ENCODE data around the gene POLDIP2. TPM values are rescaled to one million over a fixed set of nuclear protein-coding genes. Genes with fewer than 3 reads are reported as not detected.

Gene POLDIP2
- total and polyA plus RNA-seq, 2 of the 13 experiments (the other 11 are each of a cell fraction or from before 2014, with no cell fraction given): 85.9 to 114 TPM

GRCh38 chr17:28368306-28368831 is 11.0 kb upstream of the POLDIP2 start (continued):
- TF ChIP-seq, protein P1, sequence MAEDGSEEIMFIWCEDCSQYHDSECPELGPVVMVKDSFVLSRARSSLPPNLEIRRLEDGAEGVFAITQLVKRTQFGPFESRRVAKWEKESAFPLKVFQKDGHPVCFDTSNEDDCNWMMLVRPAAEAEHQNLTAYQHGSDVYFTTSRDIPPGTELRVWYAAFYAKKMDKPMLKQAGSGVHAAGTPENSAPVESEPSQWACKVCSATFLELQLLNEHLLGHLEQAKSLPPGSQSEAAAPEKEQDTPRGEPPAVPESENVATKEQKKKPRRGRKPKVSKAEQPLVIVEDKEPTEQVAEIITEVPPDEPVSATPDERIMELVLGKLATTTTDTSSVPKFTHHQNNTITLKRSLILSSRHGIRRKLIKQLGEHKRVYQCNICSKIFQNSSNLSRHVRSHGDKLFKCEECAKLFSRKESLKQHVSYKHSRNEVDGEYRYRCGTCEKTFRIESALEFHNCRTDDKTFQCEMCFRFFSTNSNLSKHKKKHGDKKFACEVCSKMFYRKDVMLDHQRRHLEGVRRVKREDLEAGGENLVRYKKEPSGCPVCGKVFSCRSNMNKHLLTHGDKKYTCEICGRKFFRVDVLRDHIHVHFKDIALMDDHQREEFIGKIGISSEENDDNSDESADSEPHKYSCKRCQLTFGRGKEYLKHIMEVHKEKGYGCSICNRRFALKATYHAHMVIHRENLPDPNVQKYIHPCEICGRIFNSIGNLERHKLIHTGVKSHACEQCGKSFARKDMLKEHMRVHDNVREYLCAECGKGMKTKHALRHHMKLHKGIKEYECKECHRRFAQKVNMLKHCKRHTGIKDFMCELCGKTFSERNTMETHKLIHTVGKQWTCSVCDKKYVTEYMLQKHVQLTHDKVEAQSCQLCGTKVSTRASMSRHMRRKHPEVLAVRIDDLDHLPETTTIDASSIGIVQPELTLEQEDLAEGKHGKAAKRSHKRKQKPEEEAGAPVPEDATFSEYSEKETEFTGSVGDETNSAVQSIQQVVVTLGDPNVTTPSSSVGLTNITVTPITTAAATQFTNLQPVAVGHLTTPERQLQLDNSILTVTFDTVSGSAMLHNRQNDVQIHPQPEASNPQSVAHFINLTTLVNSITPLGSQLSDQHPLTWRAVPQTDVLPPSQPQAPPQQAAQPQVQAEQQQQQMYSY (CRISPR knock-in tag; IDR thresholded peaks at IDR 0.05): no peak
- TF ChIP-seq ZXDC (CRISPR knock-in tag; IDR thresholded peaks at IDR 0.05) (no peak), ZNF878 (CRISPR knock-in tag; IDR thresholded peaks at IDR 0.05) (no peak), RXRB (CRISPR knock-in tag; IDR thresholded peaks at IDR 0.05; ENCODE audit: borderline replicate concordance) (peak; percentile 92), UBTF (CRISPR knock-in tag; IDR thresholded peaks at IDR 0.05) (peak; percentile 45; the same call in 1 of the 2 replicates), CC2D1A (CRISPR knock-in tag; IDR thresholded peaks at IDR 0.05) (no peak), NFIB (CRISPR knock-in tag; IDR thresholded peaks at IDR 0.05; ENCODE audit: borderline replicate concordance) (no peak), ZNF549 (CRISPR knock-in tag; IDR thresholded peaks at IDR 0.05) (no peak), PHB2 (IDR thresholded peaks at IDR 0.05; ENCODE audit: partially characterized antibody) (no peak), ZBTB7B (CRISPR knock-in tag; IDR thresholded peaks at IDR 0.05) (peak; percentile 97), PCBP1 (IDR thresholded peaks at IDR 0.05; ENCODE audit: borderline replicate concordance, low read depth, low read length) (no peak), HES4 (CRISPR knock-in tag; IDR thresholded peaks at IDR 0.05; ENCODE audit: borderline replicate concordance) (no peak), GABPA (IDR thresholded peaks at IDR 0.05; ENCODE audit: low read depth, low read length) (no peak), GABPA (CRISPR knock-in tag; IDR thresholded peaks at IDR 0.05; ENCODE audit: low read depth) (peak; percentile 75), PHF8 (CRISPR knock-in tag; IDR thresholded peaks at IDR 0.05) (no peak), MIXL1 (CRISPR knock-in tag; IDR thresholded peaks at IDR 0.05) (peak; percentile 73), XBP1 (CRISPR knock-in tag; IDR thresholded peaks at IDR 0.05) (no peak), DPF2 (CRISPR knock-in tag; IDR thresholded peaks at IDR 0.05; ENCODE audit: borderline replicate concordance, low read depth) (peak; percentile 97), ZNF629 (CRISPR knock-in tag; conservative IDR thresholded peaks at IDR 0.05) (peak; percentile 56), KLF16 (CRISPR knock-in tag; IDR thresholded peaks at IDR 0.05) (peak in 1 of 2 experiments; percentile 50; a peak in 1 of 4 replicates)
- TF ChIP-seq, protein P2, sequence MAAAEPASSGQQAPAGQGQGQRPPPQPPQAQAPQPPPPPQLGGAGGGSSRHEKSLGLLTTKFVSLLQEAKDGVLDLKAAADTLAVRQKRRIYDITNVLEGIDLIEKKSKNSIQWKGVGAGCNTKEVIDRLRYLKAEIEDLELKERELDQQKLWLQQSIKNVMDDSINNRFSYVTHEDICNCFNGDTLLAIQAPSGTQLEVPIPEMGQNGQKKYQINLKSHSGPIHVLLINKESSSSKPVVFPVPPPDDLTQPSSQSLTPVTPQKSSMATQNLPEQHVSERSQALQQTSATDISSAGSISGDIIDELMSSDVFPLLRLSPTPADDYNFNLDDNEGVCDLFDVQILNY (CRISPR knock-in tag; conservative IDR thresholded peaks at IDR 0.05): no peak
